HCT116 (cell line): ENCODE results near the gene GAL3ST2. TPM values are rescaled to one million over a fixed set of nuclear protein-coding genes. Genes with fewer than 3 reads are reported as not detected.

Experiments
- ATAC-seq: fragments of 200-7000 bp; cut with Tn5 transposase; 2 replicates; pipeline ENCODE4 v1.9.1; 2020; ENCODE audit warnings: mild to moderate bottlenecking, moderate library complexity
- BruUV-seq: library from RNA; stranded (reverse); fragments of 400-500 nt; replicated peaks from 2 replicates; lab custom pipeline; 2021; lab: Mats Ljungman, UMichigan
- CTCF ChIA-PET: fragments of 300-600 bp; sonication (Branson Sonifier 250); formaldehyde crosslinking; loops from one replicate; lab custom pipeline; 2021; ENCODE audit warnings: antibody characterized with exemption; lab: Charles Lee
- POLR2A ChIA-PET: fragments of 300-600, 350-600 bp; sonication (Branson Sonifier 250); formaldehyde crosslinking; loops from one replicate; lab custom pipeline; 2021; ENCODE audit warnings: antibody characterized with exemption; lab: Charles Lee
- RAD21 ChIA-PET, 2 experiments: fragments of 300-600 bp; sonication (Branson Sonifier 250); formaldehyde crosslinking; loops; one replicate each; lab custom pipeline; 2023; ENCODE audit warnings: low total read pairs in 2 of 2; ENCODE audit not compliant: uncharacterized antibody in 2 of 2, unreplicated experiment in 2 of 2, low non-redundant PET in 1 of 2; lab: Charles Lee
- DNase-seq: peaks from one replicate; pipeline ENCODE4 v3.0.0-alpha.2; 2010; ENCODE audit warnings: low read depth, low spot score
- H2AFZ ChIP-seq: fragments of 200-600 bp; shearing (Covaris generic), sonication (generic); 2 replicates; pipeline ENCODE4 v1.6.1; 2017; ENCODE audit warnings: low read depth, mixed run types, mixed read lengths, antibody characterized with exemption, low read length; ENCODE audit not compliant: poor library complexity, severe bottlenecking
- H3K27ac ChIP-seq: 2 replicates; pipeline ENCODE4 v1.5.1; 2012; ENCODE audit warnings: low read depth, low read length
- H3K27me3 ChIP-seq: fragments of 200-600 bp; sonication (generic); 2 replicates; pipeline ENCODE4 v1.6.1; 2016; ENCODE audit warnings: mixed run types, low read length, mixed read lengths; ENCODE audit not compliant: insufficient read depth
- H3K36me3 ChIP-seq, 2 experiments: fragments of 200-500 bp in 1 of 2; fragments of 200-600 bp in 1 of 2; sonication (Bioruptor generic) in 1 of 2; sonication (generic) in 1 of 2; 2 replicates each; pipeline versions ENCODE4 v1.5.1 to v1.6.1; 2014 to 2016; ENCODE audit warnings: low read length in 2 of 2, inconsistent platforms in 1 of 2, mixed read lengths in 1 of 2, mixed run types in 1 of 2; ENCODE audit not compliant: insufficient read depth in 2 of 2, control insufficient read depth in 1 of 2
- H3K4me1 ChIP-seq, 2 experiments: fragments of 200-600 bp in 1 of 2; sonication (generic) in 1 of 2; 2 replicates each; pipeline versions ENCODE4 v1.5.1 to v1.6.1; 2012 to 2017; ENCODE audit warnings: low read length in 2 of 2, inconsistent platforms in 1 of 2, mild to moderate bottlenecking in 1 of 2, mixed read lengths in 1 of 2, mixed run types in 1 of 2, moderate library complexity in 1 of 2; ENCODE audit not compliant: insufficient read depth in 2 of 2, control insufficient read depth in 1 of 2
- H3K4me2 ChIP-seq: fragments of 200-600 bp; sonication (generic); 2 replicates; pipeline ENCODE4 v1.6.1; 2017; ENCODE audit warnings: mixed run types, low read length, mixed read lengths
- H3K4me3 ChIP-seq, 2 experiments: fragments of 200-600 bp in 1 of 2; sonication (generic) in 1 of 2; replicated peaks in 1 of 2; 2 replicates each; pipeline ENCODE4 v1.5.1; 2011 to 2016; ENCODE audit warnings: low read length in 2 of 2, control low read depth in 1 of 2, low read depth in 1 of 2, mild to moderate bottlenecking in 1 of 2, mixed read lengths in 1 of 2, mixed run types in 1 of 2
- H3K79me2 ChIP-seq: fragments of 200-600 bp; sonication (generic); 2 replicates; pipeline ENCODE4 v1.6.1; 2017; ENCODE audit warnings: mild to moderate bottlenecking, mixed run types, low read length, moderate library complexity, mixed read lengths; ENCODE audit not compliant: insufficient read depth
- H3K9ac ChIP-seq: fragments of 200-600 bp; sonication (generic); 2 replicates; pipeline ENCODE4 v1.6.1; 2016; ENCODE audit warnings: low read length, mixed read lengths
- H3K9me2 ChIP-seq: fragments of 200-600 bp; sonication (generic), shearing (Covaris generic); 2 replicates; pipeline ENCODE4 v1.6.1; 2017; ENCODE audit warnings: mixed run types, mild to moderate bottlenecking, moderate library complexity; ENCODE audit not compliant: insufficient read depth
- H3K9me3 ChIP-seq, 2 experiments: fragments of 200-500 bp in 1 of 2; fragments of 200-600 bp in 1 of 2; sonication (Bioruptor generic) in 1 of 2; sonication (generic) in 1 of 2; 2 replicates each; pipeline ENCODE4 v1.6.1; 2014 to 2017; ENCODE audit warnings: low read length in 2 of 2, mixed read lengths in 2 of 2, inconsistent platforms in 1 of 2, low read depth in 1 of 2, mild to moderate bottlenecking in 1 of 2, mixed run types in 1 of 2, moderate library complexity in 1 of 2; ENCODE audit not compliant: control insufficient read depth in 1 of 2, insufficient read depth in 1 of 2
- H4K20me1 ChIP-seq: fragments of 200-600 bp; sonication (generic), shearing (Covaris generic); 2 replicates; pipeline ENCODE4 v1.6.1; 2017; ENCODE audit warnings: mixed run types, mild to moderate bottlenecking, moderate library complexity; ENCODE audit not compliant: insufficient read depth
- ATF3 ChIP-seq: IDR thresholded peaks from 2 replicates; pipeline ENCODE4 v1.6.1; 2012
- CBX3 ChIP-seq: IDR thresholded peaks from 2 replicates; pipeline ENCODE4 v1.6.1; 2012; ENCODE audit warnings: low read depth
- CEBPB ChIP-seq: IDR thresholded peaks from 2 replicates; pipeline ENCODE4 v1.6.1; 2012; ENCODE audit warnings: low read depth
- CTCF ChIP-seq, 3 experiments: fragments of 200-600 bp in 1 of 3; sonication (generic) in 1 of 3; IDR thresholded peaks in 2 of 3; conservative IDR thresholded peaks in 1 of 3; 2 replicates each; pipeline ENCODE4 v1.5.1; 2012 to 2017; ENCODE audit warnings: low read depth in 2 of 3, low read length in 2 of 3, antibody characterized with exemption in 1 of 3, borderline replicate concordance in 1 of 3, control low read depth in 1 of 3, mild to moderate bottlenecking in 1 of 3, mixed read lengths in 1 of 3, mixed run types in 1 of 3, moderate library complexity in 1 of 3; ENCODE audit not compliant: insufficient read depth in 1 of 3
- EGR1 ChIP-seq: IDR thresholded peaks from 2 replicates; pipeline ENCODE4 v1.6.1; 2012; ENCODE audit warnings: low read depth
- EZH2 ChIP-seq: fragments of 200-600 bp; sonication (generic); IDR thresholded peaks from 2 replicates; pipeline ENCODE4 v1.6.1; 2017; ENCODE audit warnings: antibody characterized with exemption, mixed run types
- FOSL1 ChIP-seq: IDR thresholded peaks from 2 replicates; pipeline ENCODE4 v1.6.1; 2012; ENCODE audit warnings: low read depth
- JUND ChIP-seq: IDR thresholded peaks from 2 replicates; pipeline ENCODE4 v1.6.1; 2012
- MAX ChIP-seq: IDR thresholded peaks from 2 replicates; pipeline ENCODE4 v1.6.1; 2012
- POLR2A ChIP-seq: IDR thresholded peaks from 2 replicates; pipeline ENCODE4 v1.7.0; 2011; ENCODE audit warnings: borderline replicate concordance; ENCODE audit not compliant: insufficient read depth, insufficient read length; ENCODE audit errors: extremely low read depth
- POLR2AphosphoS5 ChIP-seq: IDR thresholded peaks from 2 replicates; pipeline ENCODE4 v1.6.1; 2011; ENCODE audit warnings: mild to moderate bottlenecking, low read depth, low read length, moderate library complexity
- SP1 ChIP-seq: IDR thresholded peaks from 2 replicates; pipeline ENCODE4 v1.6.1; 2012; ENCODE audit warnings: low read depth
- SRF ChIP-seq: IDR thresholded peaks from 2 replicates; pipeline ENCODE4 v1.6.1; 2012; ENCODE audit warnings: low read depth
- YY1 ChIP-seq: IDR thresholded peaks from 2 replicates; pipeline ENCODE4 v1.6.1; 2011; ENCODE audit warnings: low read length, low read depth, moderate library complexity, mild to moderate bottlenecking; ENCODE audit not compliant: insufficient replicate concordance; ENCODE audit errors: extremely low read depth
- ZFX ChIP-seq: fragments of 450-650 bp; IDR thresholded peaks from 2 replicates; pipeline ENCODE4 v1.6.1; 2017
- intact Hi-C: fragments of 100-400 bp; cut with micrococcal nuclease; formaldehyde crosslinking; loops from 2 replicates; pipeline ENCODE4 v1.10.0; 2022
- total RNA-seq: library from RNA; stranded (reverse); gene quantifications from one replicate; pipeline ENCODE4 v1.2.1, GENCODE V29; 2021; ENCODE audit not compliant: unreplicated experiment

Gene GAL3ST2
- total RNA-seq, 1 experiment from 2014 or later: 0.44 TPM

GRCh38 chr2:241810307-241811200 is 33.9 kb downstream of the GAL3ST2 start:
- no peaks in the 10 kb centered on the region for H3K27me3 ChIP-seq
- DNase-seq: no peak
- H3K9me2 ChIP-seq: no peaks in the 10 kb centered on the region
- H3K36me3 ChIP-seq: no peaks in the 10 kb centered on the region
- H2AFZ ChIP-seq: no peak overlapping the region
- intact Hi-C loops: no loop called here
- H3K79me2 ChIP-seq: no peaks in the 10 kb centered on the region
- H4K20me1 ChIP-seq: no peaks in the 10 kb centered on the region
- BruUV-seq: no TSS peak
- ChIA-PET RAD21 (no interaction called here), POLR2A (no interaction called here), CTCF (no interaction called here)
- H3K27ac ChIP-seq: no peak overlapping the region
- no peaks in the 10 kb centered on the region for H3K9me3 ChIP-seq
- TF ChIP-seq EGR1 (no peak), EZH2 (no peak), MAX (no peak), POLR2AphosphoS5 (no peak), SP1 (no peak), CBX3 (no peak), JUND (no peak)
- no peak; the same call in 1 of the 2 replicates for ATAC-seq
- H3K4me1 ChIP-seq: no peaks in the 10 kb centered on the region
- no peak overlapping the region for H3K9ac ChIP-seq
- no peak overlapping the region for H3K4me3 ChIP-seq
- H3K4me2 ChIP-seq: no peak overlapping the region

- Histone ChIP-seq H3K27me3 (no peaks in the 10 kb centered on the region), H4K20me1 (no peaks in the 10 kb centered on the region)
- POLR2A ChIA-PET: no interaction called here
- no peak for TF ChIP-seq ATF3
- no peak for TF ChIP-seq FOSL1
- TF ChIP-seq CEBPB: no peak
- TF ChIP-seq CTCF (IDR thresholded peaks at IDR 0.05 in 2 of 3, conservative IDR thresholded peaks at IDR 0.05 in 1 of 3; ENCODE audit: borderline replicate concordance in 1 of 3, insufficient read depth in 1 of 3, low read depth in 2 of 3, low read length in 2 of 3): no peak
- TF ChIP-seq SRF: no peak
- no peak for TF ChIP-seq MAX
- no peak for TF ChIP-seq YY1
- no peak for TF ChIP-seq EZH2
- TF ChIP-seq POLR2AphosphoS5: no peak
- no peak for TF ChIP-seq JUND
- no peak for TF ChIP-seq ZFX
- TF ChIP-seq POLR2A: no peak
- no peak for TF ChIP-seq SP1
Measured at GRCh38 chr2:241811201-241811951, 34.8 kb downstream of the GAL3ST2 start.

More at GRCh38 chr2:241811201-241811951, 34.8 kb downstream of the GAL3ST2 start:
- RAD21 ChIA-PET: no interaction called here
- no peaks in the 10 kb centered on the region for H3K79me2 ChIP-seq
- BruUV-seq: no TSS peak
- CTCF ChIA-PET: no interaction called here
- intact Hi-C loops: no loop called here
- H3K4me3 ChIP-seq: no peak overlapping the region
- no peaks in the 10 kb centered on the region for H3K9me2 ChIP-seq
- no peaks in the 10 kb centered on the region for H3K36me3 ChIP-seq
- H3K9me3 ChIP-seq: no peaks in the 10 kb centered on the region
- H3K27ac ChIP-seq: no peak overlapping the region
- H3K4me2 ChIP-seq: no peak overlapping the region
- H3K4me1 ChIP-seq: no peaks in the 10 kb centered on the region
- DNase-seq (no peak), ATAC-seq (no peak)
- no peak overlapping the region for H3K9ac ChIP-seq
- no peak overlapping the region for H2AFZ ChIP-seq
